Measurements from ENCODE around the gene RUSC1. TPM values are rescaled to one million over a fixed set of nuclear protein-coding genes. Genes with fewer than 3 reads are reported as not detected.

The RUSC1 gene
- total RNA-seq, 4 donors from 2014 or later = 13.8 to 49.1 (median 35.9) TPM

DNA sequence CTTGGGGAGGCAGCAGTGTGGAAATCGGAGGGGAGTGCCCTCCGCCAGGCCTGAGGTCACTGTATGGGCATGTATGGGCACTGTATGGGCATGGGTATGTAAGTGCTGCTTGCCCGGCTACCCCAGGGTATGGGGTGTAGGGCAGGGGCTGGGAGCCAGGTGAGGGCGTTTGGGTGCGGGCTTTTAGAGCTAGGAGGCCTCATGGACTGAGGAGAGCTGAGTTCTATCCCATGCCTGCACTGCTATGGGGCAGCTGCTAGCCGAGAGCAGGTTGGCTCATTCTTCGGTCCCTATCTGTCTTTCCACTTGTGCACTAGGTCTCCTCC is 24.8 kb upstream of the RUSC1 start:
- H3K27me3 ChIP-seq = peaks cover 5 to 9% of the 10 kb centered on the region in 2 donors
- intact Hi-C loops (cut with DNase I; ENCODE audit: low total_unique reads) = no loop called here
- no peak overlapping the region for H3K4me3 ChIP-seq
- TF ChIP-seq, protein P1, sequence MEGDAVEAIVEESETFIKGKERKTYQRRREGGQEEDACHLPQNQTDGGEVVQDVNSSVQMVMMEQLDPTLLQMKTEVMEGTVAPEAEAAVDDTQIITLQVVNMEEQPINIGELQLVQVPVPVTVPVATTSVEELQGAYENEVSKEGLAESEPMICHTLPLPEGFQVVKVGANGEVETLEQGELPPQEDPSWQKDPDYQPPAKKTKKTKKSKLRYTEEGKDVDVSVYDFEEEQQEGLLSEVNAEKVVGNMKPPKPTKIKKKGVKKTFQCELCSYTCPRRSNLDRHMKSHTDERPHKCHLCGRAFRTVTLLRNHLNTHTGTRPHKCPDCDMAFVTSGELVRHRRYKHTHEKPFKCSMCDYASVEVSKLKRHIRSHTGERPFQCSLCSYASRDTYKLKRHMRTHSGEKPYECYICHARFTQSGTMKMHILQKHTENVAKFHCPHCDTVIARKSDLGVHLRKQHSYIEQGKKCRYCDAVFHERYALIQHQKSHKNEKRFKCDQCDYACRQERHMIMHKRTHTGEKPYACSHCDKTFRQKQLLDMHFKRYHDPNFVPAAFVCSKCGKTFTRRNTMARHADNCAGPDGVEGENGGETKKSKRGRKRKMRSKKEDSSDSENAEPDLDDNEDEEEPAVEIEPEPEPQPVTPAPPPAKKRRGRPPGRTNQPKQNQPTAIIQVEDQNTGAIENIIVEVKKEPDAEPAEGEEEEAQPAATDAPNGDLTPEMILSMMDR (IDR thresholded peaks at IDR 0.05) = no peak
- no peak for TF ChIP-seq POLR2A (IDR thresholded peaks at IDR 0.05)
- H3K27ac ChIP-seq = no peak overlapping the region
- H3K4me1 ChIP-seq = no peaks in the 10 kb centered on the region
- no peak for DNase-seq
- H3K36me3 ChIP-seq = no peaks in the 10 kb centered on the region
- H3K9me3 ChIP-seq = no peaks in the 10 kb centered on the region

DNA sequence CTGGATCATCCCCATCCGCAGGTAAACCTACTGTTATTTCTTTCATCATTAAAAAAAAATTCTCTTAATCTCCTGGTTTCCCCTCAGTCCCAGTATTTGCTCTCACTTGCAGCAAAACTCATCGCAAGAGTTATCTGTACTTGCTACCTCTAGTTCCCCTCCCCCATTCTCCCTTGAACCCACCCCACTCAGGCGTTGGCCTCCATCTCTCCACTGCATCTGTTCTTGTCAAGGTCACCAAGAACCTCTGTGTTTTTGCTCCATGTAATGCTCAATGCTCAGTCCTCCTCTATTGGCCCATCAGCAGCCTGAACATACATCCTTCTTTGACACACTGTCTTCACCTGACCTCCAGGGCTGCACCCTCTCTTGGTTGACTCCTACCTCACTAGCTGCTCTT is 24.0 kb upstream of the RUSC1 start:
- Histone ChIP-seq H3K36me3 (no peaks in the 10 kb centered on the region), H3K27ac (no peak overlapping the region), H3K27me3 (peaks cover 5 to 9% of the 10 kb centered on the region in 2 donors), H3K4me1 (no peaks in the 10 kb centered on the region), H3K9me3 (no peaks in the 10 kb centered on the region), H3K4me3 (no peak overlapping the region)
- no peak for DNase-seq
- TF ChIP-seq, protein P1 (IDR thresholded peaks at IDR 0.05) = no peak
- no peak for TF ChIP-seq POLR2A (IDR thresholded peaks at IDR 0.05)
- intact Hi-C loops (cut with DNase I; ENCODE audit: low total_unique reads) = no loop called here

DNA sequence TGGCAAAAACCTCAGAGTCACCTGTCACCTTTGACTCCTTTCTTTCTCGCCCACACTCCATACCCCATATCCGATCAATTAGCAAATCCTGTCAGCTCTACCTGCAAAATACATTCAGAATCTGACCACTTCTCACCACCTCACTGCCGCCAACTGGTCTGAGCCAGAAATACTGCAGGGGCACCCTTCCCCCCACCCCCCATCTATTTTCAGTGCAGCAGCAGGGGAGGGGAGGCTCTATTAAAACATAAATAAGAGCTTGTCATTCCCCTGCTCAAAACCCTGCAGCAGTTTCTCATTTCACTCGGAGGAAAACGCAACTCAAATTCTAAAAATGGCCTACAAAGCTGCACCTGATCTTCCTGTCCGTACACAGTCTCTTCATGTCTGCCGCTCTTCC is 23.3 kb upstream of the RUSC1 start:
- H3K9me3 ChIP-seq = no peaks in the 10 kb centered on the region
- no peak for DNase-seq
- H3K27me3 ChIP-seq = peaks cover 5 to 9% of the 10 kb centered on the region in 2 donors
- intact Hi-C loops (cut with DNase I; ENCODE audit: low total_unique reads) = no loop called here
- TF ChIP-seq POLR2A (IDR thresholded peaks at IDR 0.05) = no peak
- TF ChIP-seq, protein P1 (IDR thresholded peaks at IDR 0.05) = no peak
- no peak overlapping the region for H3K27ac ChIP-seq
- H3K4me3 ChIP-seq = no peak overlapping the region
- no peaks in the 10 kb centered on the region for H3K4me1 ChIP-seq
- H3K36me3 ChIP-seq = no peaks in the 10 kb centered on the region

- H3K4me1 ChIP-seq = no peaks in the 10 kb centered on the region
- no peaks in the 10 kb centered on the region for H3K9me3 ChIP-seq
- intact Hi-C loops (cut with DNase I; ENCODE audit: low total_unique reads) = no loop called here
- TF ChIP-seq POLR2A (IDR thresholded peaks at IDR 0.05) = no peak
- TF ChIP-seq, protein P1 (IDR thresholded peaks at IDR 0.05) = no peak
- no peak overlapping the region for H3K4me3 ChIP-seq
- no peak overlapping the region for H3K27ac ChIP-seq
- H3K27me3 ChIP-seq = peaks cover 5 to 9% of the 10 kb centered on the region in 2 donors
- H3K36me3 ChIP-seq = no peaks in the 10 kb centered on the region
- no peak for DNase-seq
These were observed 20.7 kb upstream of the RUSC1 start for GRCh38 chr1:155300024-155300423.

DNA sequence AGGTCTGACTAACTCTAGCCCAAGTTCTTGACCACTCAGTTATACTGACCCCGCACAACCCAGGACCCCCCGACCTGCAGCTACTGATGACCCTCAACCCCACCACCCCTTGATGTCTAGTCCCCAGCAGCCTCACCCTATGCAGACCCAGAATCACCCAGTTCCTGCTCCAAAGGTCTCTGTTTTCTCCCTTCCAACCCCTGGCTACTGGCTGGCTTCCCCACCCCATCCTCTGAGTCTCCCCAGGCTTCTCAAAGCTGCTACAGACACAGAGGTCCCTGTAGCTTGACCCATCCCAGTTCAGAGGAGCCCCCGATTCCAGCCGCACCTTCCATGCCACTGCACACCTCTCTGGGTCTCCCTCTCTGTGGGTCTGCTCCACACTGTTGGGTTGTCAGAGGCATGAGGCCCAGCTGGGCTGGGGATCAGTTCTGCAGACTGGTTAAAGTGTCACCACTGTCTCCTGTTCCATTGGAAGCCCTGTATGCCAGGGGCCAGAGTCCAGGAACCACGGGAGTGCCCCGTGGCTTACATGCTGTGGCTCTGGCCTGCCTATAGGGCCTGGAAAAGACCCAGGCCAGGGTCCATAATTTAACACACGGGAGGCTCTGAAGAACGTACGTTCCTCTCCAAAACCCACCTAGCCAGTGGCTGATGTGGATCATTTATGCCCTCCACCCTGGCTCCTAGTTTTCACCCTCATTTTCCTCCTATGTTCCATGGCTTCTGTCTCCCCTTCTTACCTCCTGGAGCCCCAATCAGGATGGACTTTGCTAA is 20.0 kb upstream of the RUSC1 start:
- Histone ChIP-seq H3K27me3 (peaks cover 0 to 5% of the 10 kb centered on the region in 2 donors), H3K4me1 (no peaks in the 10 kb centered on the region), H3K9me3 (no peaks in the 10 kb centered on the region), H3K27ac (no peak overlapping the region), H3K4me3 (no peak overlapping the region), H3K36me3 (no peaks in the 10 kb centered on the region)
- intact Hi-C loops (cut with DNase I; ENCODE audit: low total_unique reads) = no loop called here
- TF ChIP-seq, protein P1 (IDR thresholded peaks at IDR 0.05) = no peak
- no peak for TF ChIP-seq POLR2A (IDR thresholded peaks at IDR 0.05)
- DNase-seq = no peak

Data from uterus (tissue), 4 donors.